ENCODE measurements around the gene GAREM1. TPM values are rescaled to one million over a fixed set of nuclear protein-coding genes. Genes with fewer than 3 reads are reported as not detected.
A peak's percentile ranks its signal among the peaks of the same experiment; 100 is the strongest.

Gene GAREM1
- total RNA-seq, 1 donor from 2014 or later = 9.5 TPM

DNA sequence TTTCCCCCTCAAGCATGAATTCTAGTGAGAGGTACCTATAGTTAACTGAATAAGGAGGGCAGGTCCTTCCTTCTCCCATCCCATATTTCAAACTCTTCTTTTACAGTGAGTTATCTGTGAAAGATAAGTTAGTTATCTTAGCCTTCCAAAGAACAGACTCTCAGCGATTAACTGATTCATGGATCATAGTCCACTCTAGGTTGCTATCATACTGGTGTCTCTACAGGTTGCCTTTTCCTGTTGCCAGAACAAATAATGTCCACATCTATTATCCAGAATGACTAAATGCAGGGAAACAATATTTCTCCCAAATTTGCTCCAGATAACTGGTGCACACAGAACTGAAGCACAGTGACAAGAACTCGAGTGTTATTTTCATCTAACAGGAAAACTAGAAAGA is 212.5 kb downstream of the GAREM1 start:
- TF ChIP-seq, protein P1, sequence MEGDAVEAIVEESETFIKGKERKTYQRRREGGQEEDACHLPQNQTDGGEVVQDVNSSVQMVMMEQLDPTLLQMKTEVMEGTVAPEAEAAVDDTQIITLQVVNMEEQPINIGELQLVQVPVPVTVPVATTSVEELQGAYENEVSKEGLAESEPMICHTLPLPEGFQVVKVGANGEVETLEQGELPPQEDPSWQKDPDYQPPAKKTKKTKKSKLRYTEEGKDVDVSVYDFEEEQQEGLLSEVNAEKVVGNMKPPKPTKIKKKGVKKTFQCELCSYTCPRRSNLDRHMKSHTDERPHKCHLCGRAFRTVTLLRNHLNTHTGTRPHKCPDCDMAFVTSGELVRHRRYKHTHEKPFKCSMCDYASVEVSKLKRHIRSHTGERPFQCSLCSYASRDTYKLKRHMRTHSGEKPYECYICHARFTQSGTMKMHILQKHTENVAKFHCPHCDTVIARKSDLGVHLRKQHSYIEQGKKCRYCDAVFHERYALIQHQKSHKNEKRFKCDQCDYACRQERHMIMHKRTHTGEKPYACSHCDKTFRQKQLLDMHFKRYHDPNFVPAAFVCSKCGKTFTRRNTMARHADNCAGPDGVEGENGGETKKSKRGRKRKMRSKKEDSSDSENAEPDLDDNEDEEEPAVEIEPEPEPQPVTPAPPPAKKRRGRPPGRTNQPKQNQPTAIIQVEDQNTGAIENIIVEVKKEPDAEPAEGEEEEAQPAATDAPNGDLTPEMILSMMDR (IDR thresholded peaks at IDR 0.05; ENCODE audit: unreplicated experiment) = no peak
- Mint-ChIP-seq H3K9me3 (no peaks in the 10 kb centered on the region), H3K27me3 (ENCODE audit: low read depth) (peaks cover 12% of the 10 kb centered on the region), H3K27ac (no peak overlapping the region), H3K4me1 (peaks cover under 1% of the 10 kb centered on the region), H3K4me3 (no peak overlapping the region), H3K36me3 (no peaks in the 10 kb centered on the region)
- no peak for DNase-seq (ENCODE audit: low spot score in 2 of 2, unreplicated experiment in 2 of 2)

DNA sequence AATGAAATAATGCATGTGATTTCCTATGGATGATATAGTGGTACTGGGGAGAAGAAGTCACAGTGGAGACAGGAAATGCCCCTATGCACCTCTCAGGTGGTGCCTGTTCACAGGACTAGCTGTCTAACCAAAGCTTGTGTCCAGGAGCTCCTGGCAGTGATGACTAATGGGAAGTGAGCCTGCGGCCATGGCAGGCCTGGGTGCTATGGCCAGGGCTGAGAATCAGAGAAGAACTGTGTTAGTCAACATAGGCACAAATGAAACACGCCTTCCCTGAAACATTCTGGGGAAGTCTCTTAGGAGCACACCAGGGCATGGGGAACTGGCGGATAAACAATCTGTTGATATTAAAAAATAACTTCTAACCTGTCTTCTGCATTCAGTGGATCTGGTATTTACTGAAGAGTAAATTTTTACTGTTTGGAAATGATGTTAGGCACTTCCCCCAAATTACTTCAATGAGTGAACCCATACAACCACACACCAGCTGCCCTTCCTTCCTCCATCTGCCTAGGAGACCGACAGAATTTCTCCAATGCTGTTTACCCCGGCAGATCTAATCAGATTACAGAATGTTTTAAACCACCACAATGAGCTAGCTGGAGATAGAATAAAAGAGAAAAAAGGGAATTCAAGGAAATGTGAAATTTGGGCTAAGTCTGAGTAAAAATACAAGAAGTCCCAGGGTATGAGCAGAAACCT is 213.4 kb downstream of the GAREM1 start:
- peaks cover 12% of the 10 kb centered on the region for H3K27me3 Mint-ChIP-seq (ENCODE audit: low read depth)
- no peak overlapping the region for H3K27ac Mint-ChIP-seq
- TF ChIP-seq, protein P1 (IDR thresholded peaks at IDR 0.05; ENCODE audit: unreplicated experiment) = no peak
- no peaks in the 10 kb centered on the region for H3K36me3 Mint-ChIP-seq
- no peak overlapping the region for H3K4me3 Mint-ChIP-seq
- no peaks in the 10 kb centered on the region for H3K9me3 Mint-ChIP-seq
- no peak for DNase-seq (ENCODE audit: low spot score in 2 of 2, unreplicated experiment in 2 of 2)
- peaks cover 10% of the 10 kb centered on the region for H3K4me1 Mint-ChIP-seq

DNA sequence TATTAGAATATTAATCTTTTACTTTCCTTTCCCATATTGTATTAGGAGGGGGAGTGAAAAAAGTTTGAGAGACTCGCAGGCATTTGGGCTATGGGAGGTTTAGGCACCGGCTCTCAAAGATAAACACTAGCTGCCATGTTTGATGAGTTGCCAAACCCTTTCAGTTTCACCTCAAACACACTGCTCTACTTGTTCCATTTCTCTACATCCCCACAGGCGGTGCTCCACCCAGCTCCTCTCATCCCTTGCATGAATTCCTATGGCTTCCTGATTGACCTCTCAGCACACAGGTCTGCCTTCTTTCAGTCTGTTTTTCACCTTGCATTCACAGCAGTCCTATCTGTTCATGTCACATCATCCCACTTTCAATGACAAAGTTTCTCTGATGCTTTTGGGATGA is 215.1 kb downstream of the GAREM1 start:
- no peak overlapping the region for H3K4me3 Mint-ChIP-seq
- H3K36me3 Mint-ChIP-seq = no peaks in the 10 kb centered on the region
- no peak for DNase-seq (ENCODE audit: low spot score in 2 of 2, unreplicated experiment in 2 of 2)
- TF ChIP-seq, protein P1 (IDR thresholded peaks at IDR 0.05; ENCODE audit: unreplicated experiment) = no peak
- no peak overlapping the region for H3K27ac Mint-ChIP-seq
- H3K27me3 Mint-ChIP-seq (ENCODE audit: low read depth) = peaks cover 7% of the 10 kb centered on the region
- no peaks in the 10 kb centered on the region for H3K9me3 Mint-ChIP-seq
- H3K4me1 Mint-ChIP-seq = peaks cover 18% of the 10 kb centered on the region

DNA sequence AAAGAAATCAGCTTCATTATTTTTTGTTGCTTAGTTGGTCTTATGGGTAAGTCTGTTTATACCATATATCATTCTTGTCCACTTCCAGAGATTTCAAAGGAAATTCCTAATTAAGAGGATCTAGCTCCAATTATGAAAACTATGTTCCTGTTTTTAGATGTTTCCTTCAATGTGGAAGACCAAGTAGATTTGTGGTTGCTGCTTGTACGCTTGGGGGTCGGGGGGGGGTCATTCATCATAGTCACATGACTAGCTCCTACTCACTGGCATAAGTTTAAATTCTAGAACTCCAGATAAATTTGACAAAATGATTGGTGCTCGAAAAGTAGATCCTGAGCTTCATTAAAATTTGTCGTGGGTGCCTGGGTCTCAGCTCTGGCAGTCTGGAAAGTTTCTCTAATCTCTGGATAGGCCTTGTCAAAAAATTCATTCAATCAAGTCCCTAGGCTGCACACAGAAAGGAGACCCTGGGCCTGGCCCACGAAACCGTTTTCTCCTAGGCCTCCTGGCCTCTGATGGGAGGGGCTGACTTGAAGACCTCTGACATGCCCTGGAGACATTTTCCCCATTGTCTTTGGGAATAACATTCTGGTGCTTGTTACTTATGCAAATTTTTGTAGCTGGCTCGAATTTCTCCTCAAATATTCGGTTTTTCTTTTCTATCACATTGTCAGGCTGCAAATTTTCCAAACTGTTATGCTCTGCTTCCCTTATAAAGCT is 218.4 kb downstream of the GAREM1 start:
- Mint-ChIP-seq H3K4me1 (peaks cover 18% of the 10 kb centered on the region), H3K9me3 (no peaks in the 10 kb centered on the region), H3K36me3 (no peaks in the 10 kb centered on the region), H3K27me3 (ENCODE audit: low read depth) (peaks cover 5% of the 10 kb centered on the region), H3K4me3 (no peak overlapping the region), H3K27ac (peak overlapping the region; percentile 74)
- TF ChIP-seq, protein P1 (IDR thresholded peaks at IDR 0.05; ENCODE audit: unreplicated experiment) = no peak
- DNase-seq (ENCODE audit: low spot score in 2 of 2, unreplicated experiment in 2 of 2) = no peak

DNA sequence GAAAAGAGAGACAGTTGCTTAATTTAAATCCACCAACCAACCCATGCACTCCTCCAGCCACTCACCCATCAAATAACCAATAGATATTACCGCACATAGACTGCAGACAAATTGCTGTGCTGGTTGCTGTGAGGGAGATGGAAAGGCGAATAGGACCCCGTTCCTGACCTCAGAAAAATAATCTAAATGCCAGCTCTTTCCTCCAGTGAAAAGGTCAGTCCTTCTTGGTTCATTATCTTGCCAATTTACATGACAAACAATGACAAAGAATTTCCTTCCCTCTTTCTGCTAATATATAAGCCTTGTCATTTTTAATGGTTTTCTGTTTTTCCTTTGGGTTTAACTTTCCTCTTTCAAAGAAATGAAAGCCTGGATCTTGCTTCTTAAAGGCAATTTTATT is 219.2 kb downstream of the GAREM1 start:
- Mint-ChIP-seq H3K4me3 (no peak overlapping the region), H3K4me1 (peaks cover 18% of the 10 kb centered on the region), H3K36me3 (no peaks in the 10 kb centered on the region), H3K9me3 (no peaks in the 10 kb centered on the region), H3K27ac (peak overlapping the region; percentile 74), H3K27me3 (ENCODE audit: low read depth) (peaks cover 2% of the 10 kb centered on the region)
- TF ChIP-seq, protein P1 (IDR thresholded peaks at IDR 0.05; ENCODE audit: unreplicated experiment) = no peak
- DNase-seq (ENCODE audit: low spot score in 2 of 2, unreplicated experiment in 2 of 2) = no peak

All from mesothelial cell of epicardium (in vitro differentiated cells).